Smooth muscle cell of the brain vasculature (primary cell): ENCODE results near the gene RBBP8NL.

Source experiments
- DNase-seq: peaks from one replicate; pipeline ENCODE4 v3.0.0-alpha.2; 2012; ENCODE audit warnings: low read depth, low spot score

Gene RBBP8NL

GRCh38 chr20:62407221-62407992, 19.9 kb downstream of the RBBP8NL start, which contains the start of gene CABLES2:
Gene CABLES2 (minus strand): TSS chr20:62407285. CDS start chr20:62407276, 9 bp downstream.
- peak; percentile 73 for DNase-seq

- DNase-seq, result no peak
These were observed 20.6 kb downstream of the RBBP8NL start for GRCh38 chr20:62406635-62407176.

DNA sequence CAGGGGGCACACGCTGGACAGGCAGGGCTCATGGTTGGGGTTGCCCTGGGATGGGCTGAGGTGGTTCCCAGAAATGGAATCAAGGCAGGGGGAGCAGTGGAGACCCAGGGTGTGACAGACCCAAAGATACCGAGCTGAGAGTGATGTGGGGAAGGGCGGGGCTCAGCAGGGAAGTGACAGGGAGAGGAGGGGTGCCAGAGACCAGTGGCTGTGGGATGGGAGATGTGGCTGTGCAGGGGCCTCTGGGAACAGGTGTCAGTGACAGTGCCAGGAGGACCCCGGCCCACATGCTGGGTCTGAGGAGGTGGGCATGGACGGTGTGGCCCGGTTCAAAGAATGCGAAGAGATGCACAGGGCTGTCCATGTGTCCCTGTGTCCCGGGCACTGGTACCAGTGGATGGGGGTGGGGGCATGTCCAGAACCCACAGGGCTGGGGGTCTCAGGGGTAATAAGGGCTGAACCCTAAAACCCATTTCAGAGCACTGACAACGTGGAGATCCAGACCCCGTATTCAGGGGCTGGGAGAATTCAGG, 21.3 kb downstream of the RBBP8NL start:
- DNase-seq, result no peak

GRCh38 chr20:62405108-62405980, 22.0 kb downstream of the RBBP8NL start:
- no peak for DNase-seq

DNA sequence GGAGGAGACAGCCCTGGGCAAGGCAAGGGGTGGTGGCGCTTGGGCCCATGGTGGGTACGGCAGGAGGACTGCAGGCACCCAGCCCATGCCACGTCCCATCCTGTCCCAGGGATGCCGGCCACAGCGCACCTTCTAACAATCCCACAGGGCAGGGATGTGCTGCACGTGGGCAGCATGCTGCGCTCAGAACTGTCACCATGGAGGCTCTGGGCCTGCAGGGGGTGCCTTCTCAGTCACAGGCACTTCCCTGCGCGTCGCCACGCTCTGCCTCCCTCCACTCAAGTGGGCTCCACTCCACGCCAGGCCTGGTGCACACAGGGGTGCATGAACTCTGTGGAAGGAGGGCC, 22.6 kb downstream of the RBBP8NL start:
- DNase-seq, result no peak

- no peak for DNase-seq
These were observed 23.1 kb downstream of the RBBP8NL start for GRCh38 chr20:62404112-62404665.

DNA sequence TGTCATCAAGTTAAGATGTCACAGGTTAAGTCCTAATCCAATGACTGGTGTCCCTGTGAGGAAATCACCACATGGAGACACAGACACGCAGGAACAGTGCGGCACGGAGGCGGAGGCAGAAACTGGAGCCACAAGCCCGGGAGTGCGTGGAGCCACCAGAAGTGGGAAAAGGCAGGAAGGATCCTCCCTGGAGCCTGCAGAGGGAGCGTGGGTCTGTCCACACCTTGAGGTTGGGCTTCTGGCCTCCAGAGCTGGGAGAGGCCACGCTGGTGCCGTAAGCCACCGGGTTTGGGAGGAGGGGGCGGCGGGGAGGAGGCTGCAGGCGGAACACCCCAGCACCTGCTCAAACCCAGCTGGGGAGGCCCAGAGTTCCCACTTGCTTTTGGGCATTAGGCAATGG, 24.0 kb downstream of the RBBP8NL start:
- no peak for DNase-seq

DNA sequence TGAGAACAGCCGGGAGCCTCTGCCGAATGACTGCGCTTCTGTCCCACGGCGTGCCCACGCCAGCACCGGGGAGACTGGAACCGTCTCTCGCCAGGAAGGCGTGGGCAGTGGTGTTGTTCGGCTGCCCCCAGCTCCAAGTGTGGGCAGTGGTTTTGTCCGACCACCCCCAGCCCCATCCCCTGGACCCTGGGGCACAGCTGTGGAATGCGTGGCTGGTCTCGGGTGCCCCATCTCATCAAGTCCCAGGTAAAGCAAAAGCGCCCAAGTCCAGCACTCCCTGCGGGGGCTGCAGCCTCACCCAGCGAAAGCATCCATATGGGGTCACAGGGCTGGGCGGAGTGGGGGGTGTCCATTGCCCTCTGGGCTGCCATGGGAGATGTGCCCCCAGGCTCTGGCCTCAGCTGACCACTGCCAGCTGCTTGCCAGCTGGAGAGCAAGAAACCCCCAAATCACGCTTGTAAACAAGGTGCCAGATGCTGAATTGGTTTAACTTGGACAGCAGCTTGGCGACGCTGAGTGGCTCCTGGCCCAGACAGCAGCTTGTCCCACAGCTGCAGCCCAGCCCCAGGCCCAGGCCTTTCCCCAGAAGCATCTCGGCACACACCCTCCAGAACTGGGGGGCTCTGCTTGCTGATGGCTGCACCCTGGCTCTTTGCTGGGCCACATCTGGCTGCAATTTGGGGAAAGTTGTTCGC, 24.7 kb downstream of the RBBP8NL start:
- DNase-seq, result no peak

GRCh38 chr20:62401331-62401779, 26.0 kb downstream of the RBBP8NL start:
- no peak for DNase-seq

- DNase-seq, result no peak
These were observed 26.8 kb downstream of the RBBP8NL start for GRCh38 chr20:62400541-62400940.

GRCh38 chr20:62400021-62400420, 27.3 kb downstream of the RBBP8NL start:
- DNase-seq, result no peak

GRCh38 chr20:62398120-62398821, 29.1 kb downstream of the RBBP8NL start:
- no peak for DNase-seq

DNA sequence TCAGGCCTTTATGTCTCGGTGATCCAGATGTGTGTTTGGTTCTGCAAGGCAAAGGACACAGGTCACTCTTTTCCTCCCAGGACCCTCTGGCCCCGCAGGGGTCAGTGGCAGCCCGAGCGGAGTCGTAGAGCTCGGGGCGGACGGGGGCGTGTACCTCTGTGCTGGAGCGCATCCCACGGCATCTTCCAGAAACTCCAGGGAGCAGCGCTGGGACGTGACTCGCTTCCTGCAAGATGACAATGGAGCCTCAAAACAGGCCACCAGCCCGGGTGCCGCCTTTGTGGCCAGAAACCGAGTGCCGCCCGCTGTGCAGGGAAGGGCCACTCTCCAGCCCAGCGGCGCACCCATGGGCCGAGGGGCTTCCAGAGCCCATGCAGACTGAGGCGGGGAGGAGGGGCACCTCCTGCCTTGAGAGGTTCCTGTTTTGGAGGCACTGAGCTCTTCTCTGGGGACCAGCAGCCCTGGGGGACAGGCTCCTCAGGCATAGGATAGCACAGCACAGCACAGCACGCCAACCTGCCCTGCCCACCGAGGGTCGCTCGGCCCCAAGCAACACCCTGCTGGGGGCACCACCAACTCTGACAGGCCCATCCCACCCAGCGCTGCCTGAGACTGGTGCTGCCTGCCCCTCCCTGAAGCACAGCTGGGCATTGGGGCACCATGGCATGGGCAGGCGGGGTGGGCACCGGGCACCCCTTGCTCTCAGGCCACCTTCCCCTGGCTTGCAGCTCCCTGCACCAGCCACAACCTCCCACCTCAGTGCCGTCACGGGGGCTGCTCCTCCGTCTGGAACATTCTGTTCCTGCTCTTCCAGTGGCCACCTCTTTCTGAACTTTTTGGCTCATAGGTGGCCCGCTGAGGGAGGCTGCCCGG, 30.7 kb downstream of the RBBP8NL start:
- DNase-seq, result no peak

DNA sequence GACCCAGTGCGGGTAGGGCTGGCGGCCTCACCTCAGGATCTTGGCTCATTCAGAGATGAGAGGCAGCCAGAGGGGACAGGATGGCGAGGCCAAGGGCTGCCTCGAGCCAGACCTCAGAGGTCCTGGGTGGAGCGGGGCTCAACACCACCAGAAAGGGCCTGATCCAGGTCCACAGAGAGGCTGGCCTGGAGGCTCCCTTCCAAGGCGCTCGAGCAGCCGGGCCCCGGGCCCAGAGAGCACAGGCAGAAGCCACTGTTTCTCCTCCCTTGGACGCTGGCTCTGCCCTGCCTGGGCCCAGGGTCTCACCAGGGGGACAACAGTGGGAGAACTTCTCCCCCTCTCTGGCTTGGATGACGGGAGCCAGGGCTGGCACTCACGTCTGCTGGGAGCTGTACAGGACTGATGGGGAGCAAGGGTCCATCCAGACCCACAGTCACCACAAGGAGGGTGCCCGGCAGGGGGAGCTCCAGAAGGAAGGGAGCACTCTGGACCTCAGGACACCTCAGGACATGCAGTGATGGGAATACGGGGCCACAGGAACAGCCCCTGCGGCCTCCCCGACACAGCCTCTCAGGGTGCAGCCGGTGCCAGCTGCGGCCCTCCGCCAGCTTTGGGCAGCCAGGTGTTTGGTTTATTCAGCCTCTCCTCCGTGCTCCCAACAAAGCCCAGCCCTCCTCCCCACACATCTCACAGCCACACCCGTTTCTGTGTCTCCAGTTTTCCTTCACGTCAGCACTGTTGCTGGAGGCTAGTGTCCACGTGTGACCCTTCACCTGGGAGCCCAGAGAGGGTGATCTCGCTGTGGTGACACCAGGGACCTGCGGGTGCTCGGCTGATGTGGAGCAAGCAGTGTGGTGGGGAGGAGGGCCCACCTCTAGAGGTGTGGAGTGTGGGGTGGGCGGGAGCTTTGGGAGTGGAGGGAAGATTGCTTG, 31.8 kb downstream of the RBBP8NL start:
- DNase-seq, result no peak

- no peak for DNase-seq
These were observed 32.8 kb downstream of the RBBP8NL start for GRCh38 chr20:62394248-62395245.

GRCh38 chr20:62393830-62394229, 33.5 kb downstream of the RBBP8NL start:
- DNase-seq, result no peak

- DNase-seq, result no peak
These were observed 34.0 kb downstream of the RBBP8NL start for GRCh38 chr20:62393335-62393665.
